HCT116 (cell line): ENCODE measurements around the gene STIM1. TPM values are rescaled to one million over a fixed set of nuclear protein-coding genes. Genes with fewer than 3 reads are reported as not detected.

Experiments used
- ATAC-seq: fragments of 200-7000 bp; cut with Tn5 transposase; 2 replicates; pipeline ENCODE4 v1.9.1; 2020; ENCODE audit warnings: mild to moderate bottlenecking, moderate library complexity
- BruUV-seq: library from RNA; stranded (reverse); fragments of 400-500 nt; replicated peaks from 2 replicates; lab custom pipeline; 2021; lab: Mats Ljungman, UMichigan
- CTCF ChIA-PET: fragments of 300-600 bp; sonication (Branson Sonifier 250); formaldehyde crosslinking; loops from one replicate; lab custom pipeline; 2021; ENCODE audit warnings: antibody characterized with exemption; lab: Charles Lee
- POLR2A ChIA-PET: fragments of 300-600, 350-600 bp; sonication (Branson Sonifier 250); formaldehyde crosslinking; loops from one replicate; lab custom pipeline; 2021; ENCODE audit warnings: antibody characterized with exemption; lab: Charles Lee
- RAD21 ChIA-PET, 2 experiments: fragments of 300-600 bp; sonication (Branson Sonifier 250); formaldehyde crosslinking; loops; one replicate each; lab custom pipeline; 2023; ENCODE audit warnings: low total read pairs in 2 of 2; ENCODE audit not compliant: uncharacterized antibody in 2 of 2, unreplicated experiment in 2 of 2, low non-redundant PET in 1 of 2; lab: Charles Lee
- DNase-seq: peaks from one replicate; pipeline ENCODE4 v3.0.0-alpha.2; 2010; ENCODE audit warnings: low read depth, low spot score
- H2AFZ ChIP-seq: fragments of 200-600 bp; shearing (Covaris generic), sonication (generic); 2 replicates; pipeline ENCODE4 v1.6.1; 2017; ENCODE audit warnings: low read depth, mixed run types, mixed read lengths, antibody characterized with exemption, low read length; ENCODE audit not compliant: poor library complexity, severe bottlenecking
- H3K27ac ChIP-seq: 2 replicates; pipeline ENCODE4 v1.5.1; 2012; ENCODE audit warnings: low read depth, low read length
- H3K27me3 ChIP-seq: fragments of 200-600 bp; sonication (generic); 2 replicates; pipeline ENCODE4 v1.6.1; 2016; ENCODE audit warnings: mixed run types, low read length, mixed read lengths; ENCODE audit not compliant: insufficient read depth
- H3K36me3 ChIP-seq, 2 experiments: fragments of 200-500 bp in 1 of 2; fragments of 200-600 bp in 1 of 2; sonication (Bioruptor generic) in 1 of 2; sonication (generic) in 1 of 2; 2 replicates each; pipeline versions ENCODE4 v1.5.1 to v1.6.1; 2014 to 2016; ENCODE audit warnings: low read length in 2 of 2, inconsistent platforms in 1 of 2, mixed read lengths in 1 of 2, mixed run types in 1 of 2; ENCODE audit not compliant: insufficient read depth in 2 of 2, control insufficient read depth in 1 of 2
- H3K4me1 ChIP-seq, 2 experiments: fragments of 200-600 bp in 1 of 2; sonication (generic) in 1 of 2; 2 replicates each; pipeline versions ENCODE4 v1.5.1 to v1.6.1; 2012 to 2017; ENCODE audit warnings: low read length in 2 of 2, inconsistent platforms in 1 of 2, mild to moderate bottlenecking in 1 of 2, mixed read lengths in 1 of 2, mixed run types in 1 of 2, moderate library complexity in 1 of 2; ENCODE audit not compliant: insufficient read depth in 2 of 2, control insufficient read depth in 1 of 2
- H3K4me2 ChIP-seq: fragments of 200-600 bp; sonication (generic); 2 replicates; pipeline ENCODE4 v1.6.1; 2017; ENCODE audit warnings: mixed run types, low read length, mixed read lengths
- H3K4me3 ChIP-seq, 2 experiments: fragments of 200-600 bp in 1 of 2; sonication (generic) in 1 of 2; replicated peaks in 1 of 2; 2 replicates each; pipeline ENCODE4 v1.5.1; 2011 to 2016; ENCODE audit warnings: low read length in 2 of 2, control low read depth in 1 of 2, low read depth in 1 of 2, mild to moderate bottlenecking in 1 of 2, mixed read lengths in 1 of 2, mixed run types in 1 of 2
- H3K79me2 ChIP-seq: fragments of 200-600 bp; sonication (generic); 2 replicates; pipeline ENCODE4 v1.6.1; 2017; ENCODE audit warnings: mild to moderate bottlenecking, mixed run types, low read length, moderate library complexity, mixed read lengths; ENCODE audit not compliant: insufficient read depth
- H3K9ac ChIP-seq: fragments of 200-600 bp; sonication (generic); 2 replicates; pipeline ENCODE4 v1.6.1; 2016; ENCODE audit warnings: low read length, mixed read lengths
- H3K9me2 ChIP-seq: fragments of 200-600 bp; sonication (generic), shearing (Covaris generic); 2 replicates; pipeline ENCODE4 v1.6.1; 2017; ENCODE audit warnings: mixed run types, mild to moderate bottlenecking, moderate library complexity; ENCODE audit not compliant: insufficient read depth
- H3K9me3 ChIP-seq, 2 experiments: fragments of 200-500 bp in 1 of 2; fragments of 200-600 bp in 1 of 2; sonication (Bioruptor generic) in 1 of 2; sonication (generic) in 1 of 2; 2 replicates each; pipeline ENCODE4 v1.6.1; 2014 to 2017; ENCODE audit warnings: low read length in 2 of 2, mixed read lengths in 2 of 2, inconsistent platforms in 1 of 2, low read depth in 1 of 2, mild to moderate bottlenecking in 1 of 2, mixed run types in 1 of 2, moderate library complexity in 1 of 2; ENCODE audit not compliant: control insufficient read depth in 1 of 2, insufficient read depth in 1 of 2
- H4K20me1 ChIP-seq: fragments of 200-600 bp; sonication (generic), shearing (Covaris generic); 2 replicates; pipeline ENCODE4 v1.6.1; 2017; ENCODE audit warnings: mixed run types, mild to moderate bottlenecking, moderate library complexity; ENCODE audit not compliant: insufficient read depth
- SRF ChIP-seq: IDR thresholded peaks from 2 replicates; pipeline ENCODE4 v1.6.1; 2012; ENCODE audit warnings: low read depth
- intact Hi-C: fragments of 100-400 bp; cut with micrococcal nuclease; formaldehyde crosslinking; loops from 2 replicates; pipeline ENCODE4 v1.10.0; 2022
- total RNA-seq: library from RNA; stranded (reverse); gene quantifications from one replicate; pipeline ENCODE4 v1.2.1, GENCODE V29; 2021; ENCODE audit not compliant: unreplicated experiment
- TF ChIP-seq, protein P1 (sequence below): IDR thresholded peaks from 2 replicates; pipeline ENCODE4 v1.6.1; 2011; ENCODE audit warnings: mild to moderate bottlenecking, low read length, moderate library complexity; ENCODE audit not compliant: insufficient replicate concordance; ENCODE audit errors: extremely low read depth

STIM1 gene
- total RNA-seq, 1 experiment from 2014 or later = 22.3 TPM

DNA sequence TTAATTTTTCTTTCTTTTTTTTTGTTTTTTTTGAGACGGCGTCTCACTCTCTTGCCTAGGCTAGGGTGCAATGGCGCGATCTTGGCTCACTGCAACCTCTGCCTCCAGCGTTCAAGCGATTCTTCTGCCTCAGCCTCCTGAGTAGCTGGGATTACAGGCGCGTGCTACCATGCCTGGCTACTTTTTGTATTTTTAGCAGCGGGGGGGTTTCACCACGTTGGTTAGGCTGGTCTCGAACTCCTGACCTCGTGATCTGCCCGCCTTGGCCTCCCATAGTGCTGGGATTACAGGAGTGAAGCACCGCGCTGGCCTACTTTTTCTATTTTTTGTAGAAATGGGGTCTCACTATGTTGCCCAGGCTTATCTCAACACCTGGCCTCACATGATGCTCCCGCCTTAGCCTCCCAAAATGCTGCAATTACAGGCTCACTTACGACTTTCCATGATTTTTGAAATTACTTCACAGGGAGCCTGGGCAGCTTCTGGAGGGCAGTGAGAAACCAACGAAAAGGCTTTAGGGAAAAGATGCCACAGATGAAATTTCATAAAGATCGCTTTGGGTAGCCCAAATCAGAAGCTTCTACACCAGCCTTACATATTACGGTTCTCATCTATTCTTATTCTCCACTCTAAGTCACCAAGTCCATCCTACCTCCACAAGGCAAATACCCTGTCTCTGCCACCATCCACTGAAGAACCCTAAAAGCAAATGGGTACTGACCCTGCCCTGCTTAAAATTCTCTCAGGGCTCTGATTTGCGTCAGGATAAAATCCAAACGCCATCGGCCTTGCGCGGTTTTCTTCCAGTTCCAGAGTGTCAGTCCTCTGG is 238.3 kb downstream of the STIM1 start:
- peak overlapping the region; percentile 90 to 96 for H3K4me3 ChIP-seq
- H2AFZ ChIP-seq = peak overlapping the region; percentile 55
- no peaks in the 10 kb centered on the region for H3K27me3 ChIP-seq
- ChIA-PET POLR2A (no interaction called here), RAD21 (no interaction called here), CTCF (no interaction called here)
- no peaks in the 10 kb centered on the region; the same call in 1 of the 2 replicates for H4K20me1 ChIP-seq
- peaks cover 9 to 19% of the 10 kb centered on the region in 2 experiments; a peak in 3 of 4 replicates for H3K4me1 ChIP-seq
- peaks cover 38% of the 10 kb centered on the region for H3K79me2 ChIP-seq
- H3K9me3 ChIP-seq = no peaks in the 10 kb centered on the region
- DNase-seq = no peak
- H3K9me2 ChIP-seq = no peaks in the 10 kb centered on the region
- peak overlapping the region; percentile 94 for H3K4me2 ChIP-seq
- no peaks in the 10 kb centered on the region for H3K36me3 ChIP-seq
- intact Hi-C loops = no loop called here
- H3K9ac ChIP-seq = peak overlapping the region; percentile 96
- H3K27ac ChIP-seq = peak overlapping the region; percentile 71
- ATAC-seq = no peak; the same call in 1 of the 2 replicates
- TF ChIP-seq, protein P1, sequence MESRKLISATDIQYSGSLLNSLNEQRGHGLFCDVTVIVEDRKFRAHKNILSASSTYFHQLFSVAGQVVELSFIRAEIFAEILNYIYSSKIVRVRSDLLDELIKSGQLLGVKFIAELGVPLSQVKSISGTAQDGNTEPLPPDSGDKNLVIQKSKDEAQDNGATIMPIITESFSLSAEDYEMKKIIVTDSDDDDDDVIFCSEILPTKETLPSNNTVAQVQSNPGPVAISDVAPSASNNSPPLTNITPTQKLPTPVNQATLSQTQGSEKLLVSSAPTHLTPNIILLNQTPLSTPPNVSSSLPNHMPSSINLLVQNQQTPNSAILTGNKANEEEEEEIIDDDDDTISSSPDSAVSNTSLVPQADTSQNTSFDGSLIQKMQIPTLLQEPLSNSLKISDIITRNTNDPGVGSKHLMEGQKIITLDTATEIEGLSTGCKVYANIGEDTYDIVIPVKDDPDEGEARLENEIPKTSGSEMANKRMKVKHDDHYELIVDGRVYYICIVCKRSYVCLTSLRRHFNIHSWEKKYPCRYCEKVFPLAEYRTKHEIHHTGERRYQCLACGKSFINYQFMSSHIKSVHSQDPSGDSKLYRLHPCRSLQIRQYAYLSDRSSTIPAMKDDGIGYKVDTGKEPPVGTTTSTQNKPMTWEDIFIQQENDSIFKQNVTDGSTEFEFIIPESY = no peak
- no peak for TF ChIP-seq SRF
- TSS peak; percentile 91 for BruUV-seq
